Muscle layer of duodenum (tissue), 2 donors: Measurements from ENCODE around the gene ZSCAN18.

Source experiments
- H3K27ac ChIP-seq: one replicate; pipeline ENCODE4 v1.7.0; 2013; ENCODE audit warnings: mild to moderate bottlenecking, low read length
- H3K27me3 ChIP-seq: one replicate; pipeline ENCODE4 v1.7.0; 2013; ENCODE audit warnings: low read depth, mild to moderate bottlenecking, control low read depth, low read length
- H3K36me3 ChIP-seq, 2 donors: one replicate each; pipeline ENCODE4 v1.7.0; 2013; ENCODE audit warnings: low read length in 2 of 2, control low read depth in 1 of 2, mild to moderate bottlenecking in 1 of 2; ENCODE audit not compliant: insufficient read depth in 2 of 2, control insufficient read depth in 1 of 2
- H3K4me1 ChIP-seq, 2 donors: one replicate each; pipeline ENCODE4 v1.7.0; 2013; ENCODE audit warnings: low read length in 2 of 2, mild to moderate bottlenecking in 2 of 2, control low read depth in 1 of 2, moderate library complexity in 1 of 2; ENCODE audit not compliant: insufficient read depth in 2 of 2, control insufficient read depth in 1 of 2
- H3K4me3 ChIP-seq, 2 donors: one replicate each; pipeline ENCODE4 v1.7.0; 2013; ENCODE audit warnings: low read length in 2 of 2, low read depth in 1 of 2, mild to moderate bottlenecking in 1 of 2
- H3K9me3 ChIP-seq, 2 donors: one replicate each; pipeline ENCODE4 v1.7.0; 2013; ENCODE audit warnings: low read length in 2 of 2, control low read depth in 1 of 2, mild to moderate bottlenecking in 1 of 2; ENCODE audit not compliant: control insufficient read depth in 1 of 2
- donor health status: healthy.

ZSCAN18 gene

GRCh38 chr19:58042495-58043340 is 55.3 kb downstream of the ZSCAN18 start:
- Histone ChIP-seq H3K9me3 (peaks cover 0 to 62% of the 10 kb centered on the region in 2 donors), H3K27ac (no peak overlapping the region), H3K27me3 (no peaks in the 10 kb centered on the region), H3K36me3 (no peaks in the 10 kb centered on the region), H3K4me1 (no peaks in the 10 kb centered on the region), H3K4me3 (peak overlapping the region in 1 of 2 donors; percentile 48)

- Histone ChIP-seq H3K36me3 (no peaks in the 10 kb centered on the region), H3K4me1 (no peaks in the 10 kb centered on the region), H3K27ac (no peak overlapping the region), H3K27me3 (no peaks in the 10 kb centered on the region), H3K4me3 (peak overlapping the region in 1 of 2 donors; percentile 47), H3K9me3 (peaks cover 0 to 46% of the 10 kb centered on the region in 2 donors)
These were observed 57.1 kb downstream of the ZSCAN18 start for GRCh38 chr19:58040751-58041525.

GRCh38 chr19:58038688-58039204 is 59.3 kb downstream of the ZSCAN18 start:
- Histone ChIP-seq H3K36me3 (no peaks in the 10 kb centered on the region), H3K4me3 (no peak overlapping the region), H3K27me3 (no peaks in the 10 kb centered on the region), H3K27ac (no peak overlapping the region), H3K9me3 (peaks cover 0 to 38% of the 10 kb centered on the region in 2 donors), H3K4me1 (no peaks in the 10 kb centered on the region)

- no peaks in the 10 kb centered on the region for H3K4me1 ChIP-seq
- H3K27me3 ChIP-seq = no peaks in the 10 kb centered on the region
- no peaks in the 10 kb centered on the region for H3K36me3 ChIP-seq
- no peak overlapping the region for H3K27ac ChIP-seq
- H3K4me3 ChIP-seq = peak overlapping the region in 1 of 2 donors; percentile 28
- H3K9me3 ChIP-seq = peaks cover 0 to 39% of the 10 kb centered on the region in 2 donors
These were observed 59.9 kb downstream of the ZSCAN18 start for GRCh38 chr19:58037927-58038687.

- peak overlapping the region in 1 of 2 donors; percentile 38 for H3K4me3 ChIP-seq
- H3K9me3 ChIP-seq = peaks cover 0 to 32% of the 10 kb centered on the region in 2 donors
- no peak overlapping the region for H3K27ac ChIP-seq
- no peaks in the 10 kb centered on the region for H3K36me3 ChIP-seq
- H3K27me3 ChIP-seq = no peaks in the 10 kb centered on the region
- H3K4me1 ChIP-seq = no peaks in the 10 kb centered on the region
These were observed 62.2 kb downstream of the ZSCAN18 start for GRCh38 chr19:58035863-58036262.

GRCh38 chr19:58034477-58034793 is 63.6 kb downstream of the ZSCAN18 start:
- H3K4me3 ChIP-seq = peak overlapping the region in 1 of 2 donors; percentile 24
- no peak overlapping the region for H3K27ac ChIP-seq
- no peaks in the 10 kb centered on the region for H3K4me1 ChIP-seq
- H3K27me3 ChIP-seq = no peaks in the 10 kb centered on the region
- peaks cover 0 to 22% of the 10 kb centered on the region in 2 donors for H3K9me3 ChIP-seq
- no peaks in the 10 kb centered on the region for H3K36me3 ChIP-seq
